Epidermal melanocyte (primary cell): ENCODE measurements around the gene PARP8.
"Not testable (repeated sequence)": the region's sequence is repeated elsewhere in the genome, so short reads cannot be mapped to it uniquely, and the experiment has no call there.

ENCODE experiments used
- DNase-seq: peaks from one replicate; pipeline ENCODE4 v3.0.0; 2011; ENCODE audit warnings: low spot score; ENCODE audit not compliant: insufficient read length

The PARP8 gene

DNA sequence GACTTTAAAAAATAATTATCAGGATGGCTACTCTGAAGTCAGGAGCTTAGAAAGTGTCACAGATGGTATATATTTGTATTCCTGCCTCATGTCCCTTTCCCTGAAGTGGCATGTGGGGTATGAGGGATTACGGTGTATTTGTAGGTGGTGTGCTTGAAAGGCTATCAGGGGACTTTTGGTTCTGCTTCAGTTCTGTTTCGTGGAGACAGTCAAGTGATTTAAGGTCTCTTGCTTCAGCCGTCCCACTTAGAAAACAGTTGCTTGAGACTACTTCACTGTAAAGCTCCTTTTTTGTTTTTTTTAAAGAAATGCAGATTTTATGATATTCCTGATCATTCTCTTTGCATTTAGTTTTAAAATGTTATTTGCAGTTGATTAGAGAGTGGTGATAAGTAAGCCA lies 18.3 kb downstream of the PARP8 start:
- DNase-seq: no peak

DNA sequence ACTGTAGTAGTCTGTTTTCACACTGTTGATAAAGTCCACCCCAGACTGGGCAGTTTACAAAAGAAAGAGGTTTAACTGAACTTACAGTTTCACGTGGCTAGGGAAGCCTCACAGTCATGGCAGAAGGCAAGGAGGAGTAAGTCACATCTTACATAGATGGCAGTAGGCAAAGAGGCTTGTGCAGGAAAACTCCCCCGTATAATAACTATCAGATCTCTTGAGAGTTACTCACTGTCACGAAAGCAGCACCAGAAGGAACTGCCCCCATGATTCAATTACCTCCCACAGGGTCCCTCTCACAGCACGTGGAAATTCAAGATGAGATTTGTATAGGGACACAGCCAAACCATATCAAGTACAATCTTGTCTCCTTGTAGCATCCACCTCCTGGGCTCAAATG lies 21.1 kb downstream of the PARP8 start:
- no peak for DNase-seq

- DNase-seq: no peak
Observed at GRCh38 chr5:50691399-50692016, 25.1 kb downstream of the PARP8 start.

GRCh38 chr5:50694027-50694590 lies 27.7 kb downstream of the PARP8 start:
- DNase-seq: no peak

DNA sequence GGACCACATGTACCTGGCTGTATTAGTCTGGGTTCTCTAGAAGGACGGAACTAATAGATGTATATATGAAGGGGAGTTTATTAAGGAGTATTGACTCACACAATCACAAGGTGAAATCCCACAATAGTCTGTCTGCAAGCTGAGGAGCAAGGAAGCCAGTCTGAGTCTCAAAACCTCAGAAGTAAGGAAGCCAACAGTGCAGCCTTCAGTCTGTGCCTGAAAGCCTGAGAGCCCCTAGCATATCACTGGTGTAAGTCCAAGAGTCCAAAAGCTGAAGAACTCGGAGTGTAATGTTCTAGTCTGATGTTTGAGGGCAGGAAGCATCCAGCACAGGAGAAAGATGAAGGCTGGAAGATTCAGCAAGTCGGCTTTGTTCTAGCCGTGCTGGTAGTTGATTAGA lies 28.2 kb downstream of the PARP8 start:
- DNase-seq: not testable (repeated sequence)

- no peak for DNase-seq
Observed at GRCh38 chr5:50697739-50698138, 31.3 kb downstream of the PARP8 start.

- no peak for DNase-seq
Observed at GRCh38 chr5:50699737-50700136, 33.3 kb downstream of the PARP8 start.

DNA sequence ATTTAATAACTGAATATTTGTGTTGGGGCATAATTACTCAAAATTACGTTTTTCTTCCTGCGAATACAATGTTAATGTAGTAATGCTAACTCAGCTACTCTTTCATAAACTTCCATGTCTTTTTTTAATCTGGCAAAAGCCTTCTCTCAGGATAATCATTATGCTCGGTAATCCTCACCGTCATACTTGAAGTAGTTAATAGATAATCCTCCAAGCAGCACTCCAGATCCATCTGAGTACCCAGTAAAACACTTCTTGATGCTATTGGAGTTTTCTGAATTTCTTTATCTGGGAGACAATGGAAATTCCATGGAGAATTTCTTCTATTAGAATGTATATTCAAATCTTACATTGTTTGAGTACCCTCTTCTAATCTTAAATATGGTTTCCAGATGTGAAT lies 34.3 kb downstream of the PARP8 start:
- DNase-seq: no peak

- no peak for DNase-seq
Observed at GRCh38 chr5:50702615-50703366, 36.4 kb downstream of the PARP8 start.

DNA sequence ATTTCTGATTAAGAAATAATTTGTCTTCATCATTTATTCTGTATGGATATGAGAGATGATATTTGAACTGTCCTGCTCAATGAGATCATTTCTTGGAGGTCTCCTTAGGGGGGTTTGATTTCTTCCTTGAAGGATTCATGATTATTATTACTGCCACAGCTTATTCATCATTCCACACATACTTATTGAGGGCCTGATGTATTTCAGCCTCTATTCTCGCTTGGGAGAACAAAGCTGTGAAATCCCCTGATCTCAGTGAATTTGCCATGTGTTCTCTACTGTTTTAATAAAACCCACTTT lies 36.9 kb downstream of the PARP8 start:
- DNase-seq: no peak

GRCh38 chr5:50704730-50705129 lies 38.3 kb downstream of the PARP8 start:
- no peak for DNase-seq

GRCh38 chr5:50709471-50709870 lies 43.0 kb downstream of the PARP8 start:
- DNase-seq: no peak

- no peak for DNase-seq
Observed at GRCh38 chr5:50710838-50711237, 44.4 kb downstream of the PARP8 start.

GRCh38 chr5:50711280-50711679 lies 44.8 kb downstream of the PARP8 start:
- no peak for DNase-seq

GRCh38 chr5:50712479-50712878 lies 46.0 kb downstream of the PARP8 start:
- DNase-seq: no peak

GRCh38 chr5:50715001-50715400 lies 48.6 kb downstream of the PARP8 start:
- no peak for DNase-seq

DNA sequence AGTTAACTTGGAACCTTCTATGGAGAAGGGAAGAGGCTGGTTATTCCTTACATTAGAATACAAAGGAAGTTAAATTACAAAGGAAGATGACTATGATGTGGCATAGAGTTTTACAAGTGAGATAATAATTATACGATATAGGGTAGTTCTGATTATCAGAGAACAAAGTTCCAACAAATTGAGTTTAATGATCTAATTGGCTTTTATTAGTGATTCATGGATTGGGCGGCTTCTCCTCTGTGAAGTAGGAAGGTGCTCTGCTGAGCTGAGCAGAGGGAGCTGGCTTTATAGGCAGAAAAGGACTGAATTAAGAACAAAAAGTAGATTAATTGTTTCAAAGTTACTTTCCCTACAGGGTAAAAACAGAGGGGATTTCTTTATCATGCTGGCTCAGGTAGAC lies 49.7 kb downstream of the PARP8 start:
- DNase-seq: no peak

DNA sequence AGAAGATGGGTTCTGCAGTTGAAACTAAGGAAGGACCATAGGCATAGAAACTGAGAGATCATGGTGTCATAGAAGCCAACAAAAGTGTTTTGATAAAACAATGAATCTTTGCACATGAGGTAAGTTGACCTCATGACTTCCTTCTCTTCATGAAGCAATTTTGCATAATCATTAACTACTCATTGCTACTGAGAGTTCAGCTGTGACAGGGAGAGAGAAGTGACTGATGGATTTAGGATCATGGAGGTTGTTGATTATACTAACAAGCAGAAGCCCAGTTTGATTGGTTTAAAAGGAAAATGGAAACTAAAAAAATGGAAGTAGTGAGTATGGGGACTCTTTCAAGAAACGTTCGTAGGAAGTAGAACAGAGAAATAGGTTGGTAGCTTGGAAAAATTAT lies 51.2 kb downstream of the PARP8 start:
- no peak for DNase-seq

DNA sequence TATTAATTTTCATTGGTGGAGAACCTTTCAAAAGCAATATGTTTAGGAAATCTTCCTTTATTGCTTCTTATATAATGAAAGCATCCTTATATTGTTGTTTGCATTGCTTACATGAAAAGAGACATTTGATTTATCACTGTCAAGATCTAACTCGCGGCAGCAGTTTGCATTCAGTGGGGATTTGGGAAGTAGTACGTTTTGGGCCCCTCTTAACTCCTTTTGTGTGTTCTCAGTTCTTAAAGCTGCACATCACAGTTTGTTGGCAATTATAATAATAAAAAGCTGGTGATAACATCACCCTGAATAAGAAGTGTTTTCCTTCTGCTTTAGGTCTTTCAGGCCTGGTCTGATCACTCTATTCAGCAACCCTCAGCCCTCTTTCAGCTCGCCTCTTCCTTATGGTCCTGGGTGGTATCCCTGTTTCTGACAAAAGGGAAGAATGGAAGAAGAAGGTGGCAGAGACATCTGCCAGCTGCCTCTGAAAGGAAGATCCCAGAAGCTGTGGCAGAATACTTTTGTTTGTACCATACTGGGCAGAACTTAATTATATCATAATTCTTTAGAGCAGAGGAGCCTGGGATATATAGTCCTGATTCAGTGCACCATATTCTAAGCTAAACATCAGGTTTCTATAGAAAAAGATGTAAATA lies 53.7 kb downstream of the PARP8 start:
- no peak for DNase-seq

DNA sequence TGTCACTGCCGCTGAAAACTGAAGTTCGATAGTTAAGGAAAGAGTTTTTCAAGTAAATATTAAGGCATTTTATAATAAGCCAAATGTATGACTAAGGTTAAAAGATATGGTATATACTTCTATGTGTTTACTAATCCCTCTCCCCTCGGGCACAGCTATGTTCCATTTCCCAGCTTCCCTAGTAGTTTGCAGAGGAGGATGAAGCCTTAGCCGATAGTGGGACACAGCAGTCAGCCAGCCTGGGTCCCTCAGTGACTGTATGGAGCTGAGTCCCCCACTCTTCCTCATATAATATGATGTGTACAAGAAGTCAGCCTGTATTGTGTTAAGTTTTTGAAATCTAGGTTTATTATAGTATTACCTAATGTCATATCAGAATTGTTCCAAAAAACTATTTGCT lies 55.8 kb downstream of the PARP8 start:
- DNase-seq: no peak

DNA sequence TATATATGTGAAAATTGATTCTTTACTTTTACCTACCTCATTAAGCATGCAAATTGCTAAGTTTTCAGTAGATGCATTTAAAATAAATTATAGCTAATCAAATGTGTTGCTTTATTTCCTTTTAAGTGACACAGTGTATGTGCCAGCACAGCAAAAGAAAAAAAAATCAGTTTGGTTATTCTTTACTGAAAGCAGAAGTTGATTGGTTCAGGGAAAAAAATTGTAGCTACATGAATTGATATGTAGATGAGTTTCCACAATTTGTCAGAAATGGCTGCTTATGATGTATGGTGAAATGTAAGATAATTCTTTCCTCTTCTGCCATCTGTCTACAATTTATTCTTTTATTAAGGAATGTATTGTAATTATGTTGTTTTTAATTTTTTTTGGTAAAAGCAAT lies 57.8 kb downstream of the PARP8 start:
- DNase-seq: no peak

- no peak for DNase-seq
Observed at GRCh38 chr5:50725800-50726474, 59.5 kb downstream of the PARP8 start.
